Pons (tissue), 1 donor: ENCODE data around the gene SERTAD3.

Experiments used
- DNase-seq: peaks from one replicate; pipeline ENCODE4 v3.0.0-alpha.2; 2016; ENCODE audit warnings: low spot score

The SERTAD3 gene

GRCh38 chr19:40424637-40425449, 19.3 kb downstream of the SERTAD3 start:
- DNase-seq: no peak

DNA sequence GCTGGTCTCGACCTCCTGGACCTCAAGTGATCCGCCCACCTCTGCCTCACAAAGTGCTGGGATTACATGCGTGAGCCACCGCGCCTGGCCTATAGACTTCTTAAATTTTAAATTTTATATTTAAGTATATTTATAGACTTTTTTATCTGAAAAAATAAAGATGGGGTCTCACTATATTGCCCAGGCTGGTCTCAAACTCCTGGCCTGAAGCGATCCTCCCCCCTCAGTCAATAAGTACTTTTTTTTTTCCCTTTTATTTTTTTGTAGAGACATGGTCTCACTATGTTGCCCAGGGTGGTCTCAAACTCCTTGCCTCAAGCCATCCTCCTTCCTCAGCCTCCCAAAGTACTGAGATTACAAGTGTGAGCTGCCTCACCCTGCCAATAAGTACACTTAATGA, 20.2 kb downstream of the SERTAD3 start:
- DNase-seq: no peak

DNA sequence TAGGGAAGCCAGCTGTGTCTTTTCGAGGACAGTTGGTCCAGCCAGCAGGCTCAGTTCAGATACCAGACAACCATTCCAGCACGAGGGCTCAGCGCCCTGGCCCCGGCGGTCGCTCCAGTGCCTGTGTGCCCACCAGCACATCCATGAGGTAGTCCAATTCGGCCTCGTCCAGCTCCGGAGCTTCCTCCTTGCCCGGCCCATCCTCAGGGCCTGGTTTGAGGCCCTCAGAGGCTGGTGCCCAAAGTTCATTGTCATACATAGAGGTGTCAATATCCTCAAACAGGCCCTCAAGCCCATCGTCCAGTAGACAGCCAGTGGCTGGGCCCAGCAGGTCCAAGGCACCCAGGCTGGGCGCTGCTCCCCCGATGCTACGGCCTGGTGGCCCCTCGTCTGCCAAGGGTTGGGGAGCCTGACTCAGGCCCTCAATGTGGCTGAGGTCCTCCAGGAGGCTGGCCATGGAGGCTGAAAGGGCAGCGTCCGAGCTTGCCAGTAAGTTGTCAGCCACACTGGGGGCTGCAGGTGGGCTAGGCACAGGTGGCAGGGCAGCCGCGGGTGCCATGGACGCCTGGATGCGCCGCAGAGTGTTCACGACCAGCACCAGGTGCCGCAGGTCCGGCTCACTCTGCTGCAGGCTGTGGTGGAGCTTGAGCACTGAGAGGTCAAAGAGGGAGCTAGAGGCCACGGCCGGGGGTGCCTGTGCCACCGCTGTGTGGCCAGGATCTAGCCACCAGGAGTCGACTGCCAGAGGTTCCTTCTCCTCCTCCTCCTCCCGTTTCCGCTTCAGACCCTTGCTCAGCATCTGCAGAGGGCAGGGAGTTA, 21.2 kb downstream of the SERTAD3 start:
- no peak for DNase-seq

GRCh38 chr19:40421993-40422747, 22.0 kb downstream of the SERTAD3 start:
- no peak for DNase-seq

- peak; percentile 85 for DNase-seq
Measured at GRCh38 chr19:40420766-40421765, 23.1 kb downstream of the SERTAD3 start.

GRCh38 chr19:40420451-40420765, 23.7 kb downstream of the SERTAD3 start:
- no peak for DNase-seq

DNA sequence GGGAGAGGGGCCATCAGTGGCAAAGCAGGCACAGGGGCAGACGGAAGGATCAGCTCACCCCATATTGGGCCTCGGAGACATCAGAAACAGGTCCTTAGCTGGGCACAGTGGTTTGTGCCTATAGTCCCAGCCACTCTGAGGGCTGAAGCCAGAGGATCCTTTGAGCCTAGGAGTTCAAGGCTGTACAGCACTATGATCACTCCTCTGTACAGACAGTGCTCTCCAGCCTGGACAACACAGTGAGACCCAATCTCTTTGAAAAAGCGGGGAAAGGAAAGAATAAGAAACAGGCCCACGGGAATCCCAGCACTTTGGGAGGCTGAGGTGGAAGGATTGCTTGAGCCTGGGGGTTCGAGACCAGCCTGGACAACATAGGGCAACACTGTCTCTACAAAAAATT, 24.4 kb downstream of the SERTAD3 start:
- DNase-seq: no peak

DNA sequence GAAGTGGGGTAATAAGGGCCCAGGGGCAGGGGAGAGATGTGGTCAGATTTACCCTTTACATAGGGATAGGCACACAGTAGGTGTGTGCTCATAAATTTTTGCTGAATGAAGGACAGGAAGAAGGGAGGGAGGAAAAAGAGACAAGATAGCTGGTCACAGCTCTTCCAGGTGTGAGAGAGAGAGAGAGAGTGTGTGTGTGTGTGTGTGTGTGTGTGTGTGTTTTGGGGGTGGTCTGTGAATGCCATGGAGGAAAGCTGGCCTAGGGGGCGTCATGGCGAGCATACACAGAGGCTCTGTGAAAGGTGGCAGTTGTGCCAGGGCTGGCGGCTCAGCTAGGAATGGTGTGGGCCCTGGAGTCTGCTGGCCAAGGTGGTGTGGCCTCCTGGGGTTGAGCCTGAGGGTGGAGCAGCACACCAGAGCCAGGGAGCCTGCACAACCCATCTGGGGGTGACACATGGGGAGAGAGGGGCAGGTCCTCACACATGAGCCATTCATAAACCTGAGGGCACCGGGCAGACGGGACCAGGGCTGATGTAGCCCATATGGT, 25.0 kb downstream of the SERTAD3 start:
- DNase-seq: no peak

- no peak for DNase-seq
Measured at GRCh38 chr19:40418040-40418439, 26.1 kb downstream of the SERTAD3 start.

- no peak for DNase-seq
Measured at GRCh38 chr19:40417643-40417981, 26.5 kb downstream of the SERTAD3 start.

GRCh38 chr19:40416918-40417642, 27.1 kb downstream of the SERTAD3 start:
- no peak for DNase-seq

GRCh38 chr19:40415768-40416167, 28.4 kb downstream of the SERTAD3 start:
- DNase-seq: no peak

DNA sequence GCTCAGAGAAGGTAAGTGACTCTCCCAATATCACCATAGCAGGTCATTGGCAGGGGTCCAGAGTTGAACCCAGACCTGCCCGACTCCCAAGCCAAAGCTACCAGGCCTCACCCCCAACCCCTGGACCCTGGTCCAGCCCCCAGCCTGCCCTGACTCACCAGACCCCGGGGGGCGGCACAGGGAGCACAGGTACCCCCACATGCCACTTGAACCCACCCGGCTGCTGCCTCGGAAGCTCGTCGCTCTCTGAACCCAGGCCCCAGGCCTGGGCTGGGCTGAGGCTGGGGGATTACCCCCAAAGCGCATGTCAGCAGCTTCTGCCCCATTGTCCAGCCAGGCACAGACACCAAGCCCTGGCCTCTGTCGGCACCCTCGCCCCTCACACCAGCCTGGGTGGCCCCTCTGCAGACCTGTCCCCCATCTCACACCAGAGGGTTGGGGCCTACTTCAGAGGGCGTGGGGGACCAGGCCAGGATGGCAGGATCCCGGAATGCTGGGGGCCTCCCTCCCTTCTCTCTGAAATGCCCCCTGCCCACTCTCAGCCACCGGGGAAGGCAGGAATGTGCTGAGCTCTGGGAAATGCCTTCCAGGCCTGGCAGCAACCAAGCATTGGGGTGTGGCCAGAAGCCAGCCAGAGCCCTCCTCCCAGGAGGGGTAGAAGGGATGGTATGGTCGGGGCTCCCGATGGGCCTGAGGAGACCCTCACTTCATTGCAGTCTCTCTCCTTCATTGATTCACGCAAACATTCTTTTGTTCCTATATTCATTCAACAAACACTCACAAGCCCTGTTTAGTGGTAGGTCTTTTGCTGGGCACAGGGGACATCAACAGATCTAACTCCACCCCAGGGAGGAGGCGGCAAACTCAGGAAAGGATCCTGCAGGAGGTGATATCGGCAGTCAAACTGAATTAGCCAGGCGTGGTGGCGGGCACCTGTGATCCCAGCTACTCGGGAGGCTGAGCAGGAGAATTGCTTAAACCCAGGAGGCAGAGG, 29.3 kb downstream of the SERTAD3 start:
- no peak for DNase-seq

DNA sequence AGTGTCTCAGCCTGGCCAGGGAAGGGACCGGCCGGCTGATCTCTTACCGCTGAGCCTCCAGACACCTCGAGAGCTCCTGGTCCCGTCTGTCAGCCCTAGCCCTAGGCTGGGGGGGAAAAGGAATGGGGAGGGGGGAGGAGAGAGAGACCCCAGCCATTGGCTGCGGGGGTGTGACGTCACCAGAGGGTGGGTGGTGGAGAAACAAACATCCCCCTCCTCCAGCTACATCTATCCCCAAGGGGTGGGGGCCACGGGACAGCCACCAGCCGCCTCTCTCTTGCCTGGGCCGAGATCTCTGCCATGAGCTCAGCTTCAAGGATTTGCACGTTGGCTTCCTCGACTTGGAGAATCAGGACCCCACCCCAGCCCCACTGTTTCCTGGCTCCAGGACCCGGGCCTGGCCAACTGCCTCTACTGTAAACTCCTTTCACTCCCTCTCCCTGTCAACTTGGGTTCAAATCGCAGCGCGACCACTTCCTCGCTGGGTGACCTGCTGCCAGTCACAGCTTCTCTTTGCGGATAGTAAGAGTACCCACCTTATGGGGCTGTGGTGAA, 30.8 kb downstream of the SERTAD3 start, which contains the start of gene PRX:
TSS of gene PRX (minus strand) at position 88 of the 555 bp plus-strand sequence. CDS start 5,446 bp downstream, outside the sequence.
- DNase-seq: no peak

DNA sequence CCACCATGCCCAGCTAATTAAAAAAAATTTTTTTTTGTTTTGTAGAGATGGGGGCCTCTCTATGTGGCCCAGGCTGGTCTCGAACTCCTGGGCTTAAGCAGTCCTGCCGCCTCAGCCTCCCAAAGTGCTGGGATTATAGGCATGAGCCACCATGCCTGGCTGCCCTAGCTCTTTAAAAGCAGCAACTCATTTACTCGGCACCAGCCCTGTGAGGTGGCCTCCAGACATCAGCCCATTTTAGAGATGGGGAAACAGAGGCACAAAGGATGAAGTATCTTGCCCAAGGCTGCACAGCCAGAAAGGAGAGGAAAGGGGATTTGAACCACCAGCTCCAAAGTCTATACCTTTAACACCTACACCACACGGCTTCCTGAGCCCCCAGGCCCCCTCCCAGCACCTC, 31.3 kb downstream of the SERTAD3 start:
- no peak for DNase-seq

DNA sequence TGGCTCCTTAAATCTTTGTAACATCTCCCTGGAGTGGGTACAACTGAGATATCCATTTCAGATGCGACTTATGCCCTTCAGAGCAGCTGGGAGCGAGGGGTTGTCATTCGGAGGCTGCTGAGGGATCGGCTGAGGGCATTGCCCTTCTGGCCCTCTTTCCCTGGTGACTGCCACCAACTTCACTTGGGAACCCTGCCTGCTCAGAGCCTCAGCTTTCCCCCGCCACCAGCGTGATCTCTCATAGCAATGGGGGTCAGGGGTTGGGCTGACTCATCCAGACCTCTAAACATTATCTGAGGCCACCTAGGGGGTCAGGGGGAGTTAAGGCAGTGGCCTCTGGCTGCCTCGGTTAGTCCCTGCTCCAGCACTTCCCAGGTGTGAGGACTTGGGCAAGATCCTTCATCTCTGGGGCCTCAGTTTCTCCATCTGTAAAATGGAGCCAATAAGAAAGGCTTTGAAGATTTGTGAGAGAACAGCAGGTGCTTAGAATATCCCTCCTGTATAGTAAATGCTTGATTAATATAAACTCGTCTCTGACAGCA, 32.1 kb downstream of the SERTAD3 start:
- DNase-seq: no peak

GRCh38 chr19:40411125-40411842, 32.9 kb downstream of the SERTAD3 start:
- no peak for DNase-seq

DNA sequence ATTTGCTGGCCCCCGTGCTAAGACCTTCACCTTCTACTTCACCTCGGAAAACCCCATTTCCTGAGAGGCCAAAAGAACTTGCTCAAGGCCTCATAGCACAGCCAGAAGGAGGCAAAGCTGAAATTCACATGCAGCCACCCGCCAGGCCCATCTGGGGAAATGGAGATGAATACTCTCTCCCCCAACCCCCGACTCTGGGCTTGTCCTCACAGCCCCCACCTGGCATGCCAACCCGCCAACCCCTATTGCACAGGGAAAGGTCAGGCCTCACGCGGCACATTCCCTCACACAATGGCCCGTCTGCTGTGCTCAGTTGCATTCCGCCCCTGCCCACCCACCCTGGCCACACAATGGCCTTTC, 34.1 kb downstream of the SERTAD3 start:
- no peak for DNase-seq
